Mesodermal cell (in vitro differentiated cells): ENCODE results near the gene PTPRG.

ENCODE experiments used
- H3K27ac ChIP-seq: 2 replicates; pipeline ENCODE4 v1.7.0; 2013; ENCODE audit warnings: mild to moderate bottlenecking, low read depth, low read length, moderate library complexity; ENCODE audit not compliant: severe bottlenecking
- H3K36me3 ChIP-seq: 2 replicates; pipeline ENCODE4 v1.7.1; 2013; ENCODE audit warnings: mild to moderate bottlenecking, low read length, moderate library complexity; ENCODE audit not compliant: control insufficient read depth, insufficient read depth
- H3K4me1 ChIP-seq: one replicate; pipeline ENCODE4 v1.7.1; 2013; ENCODE audit warnings: mild to moderate bottlenecking, low read length; ENCODE audit not compliant: insufficient read depth, control insufficient read depth, poor library complexity, severe bottlenecking
- H3K4me3 ChIP-seq: 2 replicates; pipeline ENCODE4 v1.7.0; 2013; ENCODE audit warnings: low read length, control low read depth, mild to moderate bottlenecking; ENCODE audit not compliant: insufficient read depth, poor library complexity, severe bottlenecking; ENCODE audit errors: extremely low read depth
- H3K9me3 ChIP-seq: 2 replicates; pipeline ENCODE4 v1.7.1; 2013; ENCODE audit warnings: mild to moderate bottlenecking, low read length, moderate library complexity; ENCODE audit not compliant: control insufficient read depth
- WGBS, 2 experiments: methylation state at CpG; one replicate each; pipeline ENCODE4 v1.1.5; 2013; ENCODE audit warnings: missing lambda C conversion rate in 2 of 2; ENCODE audit not compliant: insufficient coverage in 2 of 2; 5-methylcytosine and 5-hydroxymethylcytosine counted together

PTPRG gene

GRCh38 chr3:61989681-61990080 lies 428.3 kb downstream of the PTPRG start:
- 88 to 94% methylated on average over 4 of the region's 4 CpGs for WGBS, 2 experiments
- no peaks in the 10 kb centered on the region for H3K36me3 ChIP-seq
- no peak overlapping the region for H3K27ac ChIP-seq
- H3K9me3 ChIP-seq: no peaks in the 10 kb centered on the region
- no peak overlapping the region for H3K4me3 ChIP-seq
- peaks cover 8% of the 10 kb centered on the region for H3K4me1 ChIP-seq

DNA sequence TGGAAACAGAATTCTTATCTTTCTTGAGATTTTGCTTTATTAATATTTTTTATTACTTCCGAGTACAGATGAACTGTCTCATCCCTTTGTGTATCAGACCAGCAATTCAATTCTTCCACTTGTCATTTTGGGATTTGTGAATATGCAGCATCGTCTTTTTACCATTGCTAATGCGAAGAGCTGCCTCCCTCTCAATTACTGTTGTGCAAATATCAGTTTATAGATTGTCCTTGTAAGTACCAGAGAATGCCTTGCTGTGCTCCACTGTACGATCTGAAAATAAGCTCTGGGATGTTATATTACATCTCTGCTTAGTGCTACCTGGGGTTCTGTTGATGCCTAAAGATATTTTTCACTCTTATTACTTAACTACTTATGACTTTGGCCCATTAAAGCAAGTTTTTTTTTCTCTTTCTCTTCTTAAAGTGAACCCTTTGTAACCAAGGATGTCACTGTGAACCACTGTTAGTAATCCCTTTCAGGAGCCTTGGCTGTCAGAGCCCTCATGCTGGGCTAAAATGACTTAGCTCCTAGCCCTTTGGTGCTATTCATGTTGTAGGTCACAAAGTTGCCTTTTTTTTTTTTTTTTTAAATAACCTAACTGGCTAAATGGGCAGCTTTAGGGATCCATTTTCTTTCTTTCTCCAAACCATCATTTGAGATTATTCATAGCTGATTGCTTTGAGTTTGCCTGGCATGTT lies 429.1 kb downstream of the PTPRG start:
- H3K27ac ChIP-seq: no peak overlapping the region
- no peaks in the 10 kb centered on the region for H3K36me3 ChIP-seq
- no peak overlapping the region for H3K4me3 ChIP-seq
- 100% methylated on average over 1 of the region's 4 CpGs; no CpG with 5 or more reads in 1 of the 2 experiments for WGBS, 2 experiments
- H3K4me1 ChIP-seq: peaks cover under 1% of the 10 kb centered on the region
- H3K9me3 ChIP-seq: no peaks in the 10 kb centered on the region

GRCh38 chr3:61991706-61992105 lies 430.3 kb downstream of the PTPRG start:
- no peak overlapping the region for H3K27ac ChIP-seq
- H3K4me1 ChIP-seq: peaks cover 10% of the 10 kb centered on the region
- H3K9me3 ChIP-seq: no peaks in the 10 kb centered on the region
- 91 to 93% methylated on average over 7 to 8 of the region's 8 CpGs for WGBS, 2 experiments
- H3K36me3 ChIP-seq: no peaks in the 10 kb centered on the region
- H3K4me3 ChIP-seq: no peak overlapping the region

DNA sequence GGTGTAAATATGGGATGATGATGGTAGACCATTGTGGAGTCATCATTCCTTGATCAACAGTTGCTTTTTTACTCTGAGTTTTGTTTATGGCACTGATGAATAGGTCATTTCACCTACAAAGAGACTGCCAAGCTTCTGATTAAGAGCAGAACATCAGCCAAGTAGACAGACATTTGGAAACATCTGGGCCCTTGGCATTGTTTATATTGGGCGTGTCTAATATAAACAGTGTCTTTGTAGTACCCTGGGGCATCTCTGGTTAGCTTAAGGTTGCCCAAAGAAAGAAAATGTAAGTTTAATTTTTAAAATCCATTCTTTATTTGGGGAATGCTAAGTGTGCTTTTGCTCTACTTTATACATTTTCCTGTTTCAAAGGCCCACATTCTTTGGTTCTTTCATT lies 435.0 kb downstream of the PTPRG start:
- Histone ChIP-seq H3K4me3 (no peak overlapping the region), H3K9me3 (peaks cover 3% of the 10 kb centered on the region), H3K27ac (peak overlapping the region; percentile 85), H3K4me1 (peaks cover 18% of the 10 kb centered on the region), H3K36me3 (no peaks in the 10 kb centered on the region)
- WGBS, 2 experiments: 70% methylated on average over 1 of the region's 1 CpG; no CpG with 5 or more reads in 1 of the 2 experiments

DNA sequence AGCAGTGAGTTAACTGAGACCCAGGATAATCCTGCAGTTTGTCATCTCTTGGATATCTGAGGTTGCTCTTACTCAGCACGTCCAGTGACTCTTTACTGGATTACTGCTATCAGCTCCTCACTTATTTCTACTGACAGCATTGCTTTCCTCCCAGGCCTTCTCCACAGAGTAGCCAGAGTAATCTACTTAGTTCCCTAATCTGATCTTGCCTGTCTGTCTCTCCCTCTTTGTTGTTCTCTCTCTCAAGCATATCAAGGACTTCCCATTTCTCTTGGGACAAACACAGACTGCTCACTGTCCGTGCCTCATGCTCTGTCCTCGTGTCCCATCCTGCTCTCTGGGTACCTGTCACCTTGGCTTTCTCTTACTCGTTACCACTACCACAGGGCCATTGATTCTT lies 435.7 kb downstream of the PTPRG start:
- Histone ChIP-seq H3K4me1 (peaks cover 18% of the 10 kb centered on the region), H3K36me3 (no peaks in the 10 kb centered on the region), H3K9me3 (peaks cover 3% of the 10 kb centered on the region), H3K27ac (peak overlapping the region; percentile 85), H3K4me3 (no peak overlapping the region)
- 74 to 88% methylated on average over 4 of the region's 4 CpGs for WGBS, 2 experiments

DNA sequence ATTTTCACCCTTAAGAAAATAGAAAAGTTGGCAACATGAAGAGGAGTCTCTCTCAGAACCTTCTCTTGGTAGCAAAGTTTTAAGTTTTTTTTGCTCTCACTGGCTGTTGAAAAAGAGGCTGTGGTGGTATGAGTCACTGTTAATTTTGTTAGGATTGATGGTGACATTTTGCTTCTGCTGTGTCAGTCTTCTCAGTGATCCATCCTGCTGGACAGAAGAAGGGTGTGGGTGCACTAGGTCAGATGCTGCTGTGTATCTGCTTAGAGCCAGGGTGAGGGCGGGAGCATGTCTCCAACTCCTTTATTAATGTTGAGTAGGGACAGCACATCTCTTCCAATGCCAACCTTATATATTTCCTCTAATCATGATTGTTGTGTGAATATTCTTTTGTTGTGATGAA lies 442.5 kb downstream of the PTPRG start:
- H3K27ac ChIP-seq: no peak overlapping the region
- no CpG with 5 or more reads among the region's 1 CpG for WGBS, 2 experiments
- H3K36me3 ChIP-seq: peaks cover 9% of the 10 kb centered on the region
- H3K4me3 ChIP-seq: no peak overlapping the region
- H3K9me3 ChIP-seq: no peaks in the 10 kb centered on the region
- H3K4me1 ChIP-seq: no peaks in the 10 kb centered on the region

DNA sequence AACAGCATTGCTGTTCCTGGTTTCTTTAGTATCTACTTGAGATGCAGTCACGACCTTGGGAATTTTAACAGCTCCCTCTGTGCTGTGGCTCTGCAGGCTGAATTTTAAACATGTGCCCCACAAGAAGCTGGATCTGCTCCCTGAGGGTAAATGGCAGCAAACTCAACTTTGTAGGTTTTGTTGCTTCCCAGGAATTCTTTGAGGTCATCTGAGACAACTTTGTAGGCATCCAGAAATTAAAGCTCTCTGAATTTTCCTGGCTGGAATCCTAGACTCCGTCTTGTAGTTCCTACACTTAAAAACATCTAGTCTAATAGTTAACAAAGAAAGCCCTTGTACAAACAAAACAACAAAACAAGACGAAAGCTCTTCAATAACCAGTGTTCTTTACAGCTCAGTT lies 445.7 kb downstream of the PTPRG start:
- WGBS, 2 experiments: 100% methylated on average over 2 of the region's 3 CpGs; no CpG with 5 or more reads in 1 of the 2 experiments
- Histone ChIP-seq H3K4me3 (no peak overlapping the region), H3K36me3 (peaks cover 18% of the 10 kb centered on the region), H3K4me1 (no peaks in the 10 kb centered on the region), H3K27ac (no peak overlapping the region), H3K9me3 (peaks cover 5% of the 10 kb centered on the region)

DNA sequence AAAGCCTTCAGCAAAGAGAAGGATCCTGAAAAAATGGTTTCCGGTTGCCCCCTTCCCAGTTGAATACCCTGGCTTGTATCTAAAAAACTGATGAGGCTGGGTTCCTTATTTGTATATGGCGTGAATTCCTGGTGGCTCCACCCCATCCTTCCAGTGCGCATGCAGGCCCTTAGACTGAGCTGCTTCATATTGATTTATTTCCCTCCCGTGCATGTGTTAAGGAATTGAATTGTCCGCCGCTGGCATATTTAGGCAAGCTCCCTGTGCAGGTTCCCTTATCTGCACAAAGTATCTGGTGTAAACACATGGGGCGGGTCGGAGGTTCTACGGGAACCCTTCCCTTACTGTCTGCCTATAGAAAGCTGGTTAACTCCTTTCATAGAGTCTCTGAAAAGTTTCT lies 449.6 kb downstream of the PTPRG start:
- Histone ChIP-seq H3K9me3 (peaks cover 5% of the 10 kb centered on the region), H3K36me3 (peaks cover 9% of the 10 kb centered on the region), H3K4me3 (no peak overlapping the region), H3K27ac (no peak overlapping the region), H3K4me1 (no peaks in the 10 kb centered on the region)
- 96 to 99% methylated on average over 8 of the region's 9 CpGs for WGBS, 2 experiments

GRCh38 chr3:62011666-62012065 lies 450.3 kb downstream of the PTPRG start:
- WGBS, 2 experiments: 94 to 95% methylated on average over 2 to 3 of the region's 5 CpGs
- H3K27ac ChIP-seq: no peak overlapping the region
- H3K4me1 ChIP-seq: no peaks in the 10 kb centered on the region
- peaks cover 9% of the 10 kb centered on the region for H3K36me3 ChIP-seq
- peaks cover 5% of the 10 kb centered on the region for H3K9me3 ChIP-seq
- no peak overlapping the region for H3K4me3 ChIP-seq

- Histone ChIP-seq H3K4me3 (no peak overlapping the region), H3K4me1 (no peaks in the 10 kb centered on the region), H3K9me3 (peaks cover 5% of the 10 kb centered on the region), H3K27ac (no peak overlapping the region), H3K36me3 (peaks cover 22% of the 10 kb centered on the region)
- WGBS, 2 experiments: 100% methylated on average over 1 of the region's 7 CpGs; no CpG with 5 or more reads in 1 of the 2 experiments
These were observed 452.6 kb downstream of the PTPRG start for GRCh38 chr3:62013951-62014350.

DNA sequence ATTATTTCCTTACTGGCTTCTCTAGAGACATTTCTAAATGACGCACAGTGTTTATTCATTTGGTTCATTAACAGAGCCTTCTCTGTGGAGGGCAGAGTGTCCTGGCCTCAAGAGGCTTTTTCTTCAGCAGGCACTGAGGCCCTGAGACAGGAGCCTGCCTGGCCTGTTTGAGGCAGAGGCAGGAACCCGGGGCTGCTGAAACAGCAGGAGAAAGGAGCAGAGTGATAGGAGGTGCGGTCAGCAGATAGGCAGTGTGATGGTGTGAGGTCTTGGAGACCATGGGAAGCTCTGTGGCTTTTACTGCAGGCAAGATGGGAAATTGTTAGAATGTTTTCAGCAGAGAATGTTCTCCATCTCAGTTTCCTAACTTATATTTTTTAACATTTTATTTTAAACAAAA lies 453.7 kb downstream of the PTPRG start:
- Histone ChIP-seq H3K9me3 (peaks cover 5% of the 10 kb centered on the region), H3K4me3 (no peak overlapping the region), H3K27ac (peak overlapping the region; percentile 8), H3K36me3 (peaks cover 16% of the 10 kb centered on the region), H3K4me1 (no peaks in the 10 kb centered on the region)
- WGBS, 2 experiments: 95 to 100% methylated on average over 1 to 2 of the region's 3 CpGs
